Mesendoderm (in vitro differentiated cells): ENCODE data around the gene ZNF736.

Experiments used
- DNase-seq: peaks from one replicate; pipeline ENCODE4 v3.0.0; 2013
- H2AK5ac ChIP-seq: 2 replicates; pipeline ENCODE4 v1.6.1; 2013; ENCODE audit warnings: low read length, inconsistent platforms
- H2BK120ac ChIP-seq: 2 replicates; pipeline ENCODE4 v1.6.1; 2013; ENCODE audit warnings: low read depth, mild to moderate bottlenecking, low read length, moderate library complexity, mixed read lengths
- H2BK15ac ChIP-seq: replicated peaks from 2 replicates; pipeline ENCODE4 v1.6.1; 2013; ENCODE audit warnings: low read depth, mild to moderate bottlenecking, moderate library complexity
- H2BK5ac ChIP-seq: 2 replicates; pipeline ENCODE4 v1.6.1; 2013; ENCODE audit warnings: low read length, inconsistent platforms
- H3K18ac ChIP-seq: 2 replicates; pipeline ENCODE4 v1.6.1; 2013; ENCODE audit warnings: mild to moderate bottlenecking, low read length, mixed read lengths
- H3K23ac ChIP-seq: one replicate; pipeline ENCODE4 v1.6.1; 2013; ENCODE audit warnings: low read length
- H3K27ac ChIP-seq: 2 replicates; pipeline ENCODE4 v1.5.1; 2013; ENCODE audit warnings: low read depth, mild to moderate bottlenecking, inconsistent platforms, low read length, moderate library complexity
- H3K27me3 ChIP-seq: 2 replicates; pipeline ENCODE4 v1.6.1; 2013; ENCODE audit warnings: low read length, control low read depth, mild to moderate bottlenecking, inconsistent platforms; ENCODE audit not compliant: insufficient read depth, poor library complexity
- H3K36me3 ChIP-seq: 2 replicates; pipeline ENCODE4 v1.6.1; 2013; ENCODE audit warnings: low read length, inconsistent platforms; ENCODE audit not compliant: control insufficient read depth, insufficient read depth
- H3K4ac ChIP-seq: one replicate; pipeline ENCODE4 v1.6.1; 2013; ENCODE audit warnings: low read depth, mild to moderate bottlenecking, low read length, moderate library complexity
- H3K4me1 ChIP-seq: 2 replicates; pipeline ENCODE4 v1.6.1; 2013; ENCODE audit warnings: low read depth, low read length, inconsistent platforms; ENCODE audit not compliant: control insufficient read depth
- H3K4me2 ChIP-seq: 2 replicates; pipeline ENCODE4 v1.6.1; 2013; ENCODE audit warnings: low read length
- H3K4me3 ChIP-seq: 2 replicates; pipeline ENCODE4 v1.5.1; 2013; ENCODE audit warnings: mild to moderate bottlenecking, low read length
- H3K56ac ChIP-seq: one replicate; pipeline ENCODE4 v1.6.1; 2013; ENCODE audit warnings: low read length
- H3K79me1 ChIP-seq: 2 replicates; pipeline ENCODE4 v1.6.1; 2013; ENCODE audit warnings: low read length, inconsistent platforms
- H3K79me2 ChIP-seq: 2 replicates; pipeline ENCODE4 v1.6.1; 2013; ENCODE audit warnings: mild to moderate bottlenecking, low read length; ENCODE audit not compliant: control insufficient read depth, insufficient read depth
- H3K9ac ChIP-seq: 2 replicates; pipeline ENCODE4 v1.6.1; 2013; ENCODE audit warnings: low read length, inconsistent platforms
- H4K5ac ChIP-seq: one replicate; pipeline ENCODE4 v1.6.1; 2013; ENCODE audit warnings: low read length
- H4K8ac ChIP-seq: one replicate; pipeline ENCODE4 v1.6.1; 2013; ENCODE audit warnings: low read depth, mild to moderate bottlenecking, control low read depth, low read length, moderate library complexity
- WGBS: extraction: QIAGEN DNeasy Blood & Tissue Kit; methylation state at CpG from one replicate; pipeline ENCODE4 v1.1.7; 2013; ENCODE audit warnings: low lambda C conversion rate, missing lambda C conversion rate; ENCODE audit not compliant: insufficient coverage; ENCODE audit errors: extremely low coverage; 5-methylcytosine and 5-hydroxymethylcytosine counted together

ZNF736 gene

DNA sequence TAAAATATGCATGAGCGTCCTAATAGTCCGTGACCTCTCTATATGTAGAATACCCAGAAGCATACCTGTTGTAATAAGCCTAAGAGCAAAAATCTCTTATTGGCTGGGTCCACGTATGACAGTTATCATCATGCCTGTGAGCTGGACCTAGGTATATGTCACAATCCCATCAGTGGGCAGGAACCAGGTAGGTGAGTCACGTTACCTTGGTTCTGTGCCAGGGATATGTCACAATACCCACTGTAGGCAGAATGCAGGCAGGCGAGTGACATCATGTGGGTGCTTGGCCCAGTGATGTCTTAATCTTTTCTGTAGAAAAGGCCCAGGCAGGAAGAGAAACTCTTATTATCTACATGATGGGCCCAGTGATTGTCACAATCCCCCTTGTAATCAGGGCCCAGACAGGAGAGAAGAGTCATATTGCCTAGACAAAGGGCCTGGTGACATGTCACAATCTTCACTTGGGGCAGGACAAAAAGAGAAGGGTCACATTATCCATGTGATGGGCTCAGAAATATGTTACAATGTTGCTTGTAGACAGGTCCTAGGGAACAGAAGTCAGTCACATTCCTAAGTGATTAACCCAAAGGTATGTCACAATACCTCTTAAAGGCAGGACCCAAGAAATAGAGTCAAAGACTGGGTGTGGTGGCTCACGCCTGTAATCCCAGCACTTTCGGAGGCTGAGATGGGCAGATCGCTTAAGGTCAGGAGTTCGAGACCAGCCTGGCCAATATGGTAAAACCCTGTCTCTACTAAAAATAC lies 12.9 kb upstream of the ZNF736 start:
- no peaks in the 10 kb centered on the region for H3K79me2 ChIP-seq
- H3K27ac ChIP-seq: no peak overlapping the region
- H2BK120ac ChIP-seq: no peak overlapping the region
- no CpG with 5 or more reads among the region's 9 CpGs for WGBS
- no peaks in the 10 kb centered on the region for H3K79me1 ChIP-seq
- H4K5ac ChIP-seq: no peak overlapping the region
- H2AK5ac ChIP-seq: no peak overlapping the region
- no peak overlapping the region for H3K56ac ChIP-seq
- DNase-seq: no peak
- H3K36me3 ChIP-seq: no peaks in the 10 kb centered on the region
- no peak overlapping the region for H3K9ac ChIP-seq
- no peak overlapping the region for H3K4me2 ChIP-seq
- H3K18ac ChIP-seq: no peak overlapping the region
- no peak overlapping the region for H3K4ac ChIP-seq
- no peak overlapping the region for H3K4me3 ChIP-seq
- H3K4me1 ChIP-seq: no peaks in the 10 kb centered on the region
- H4K8ac ChIP-seq: no peak overlapping the region
- H2BK15ac ChIP-seq: no peak overlapping the region
- H3K23ac ChIP-seq: no peak overlapping the region
- H3K27me3 ChIP-seq: no peaks in the 10 kb centered on the region
- no peak overlapping the region for H2BK5ac ChIP-seq

GRCh38 chr7:64307254-64308015 lies 6.3 kb upstream of the ZNF736 start:
- no peaks in the 10 kb centered on the region for H3K36me3 ChIP-seq
- no CpG with 5 or more reads among the region's 33 CpGs for WGBS
- no peak overlapping the region for H2BK120ac ChIP-seq
- no peaks in the 10 kb centered on the region for H3K27me3 ChIP-seq
- H3K79me2 ChIP-seq: no peaks in the 10 kb centered on the region
- H3K9ac ChIP-seq: no peak overlapping the region
- H2BK5ac ChIP-seq: no peak overlapping the region
- no peak overlapping the region for H2BK15ac ChIP-seq
- no peak overlapping the region for H4K5ac ChIP-seq
- H3K4ac ChIP-seq: no peak overlapping the region
- no peak overlapping the region for H2AK5ac ChIP-seq
- no peaks in the 10 kb centered on the region for H3K4me1 ChIP-seq
- no peak overlapping the region for H3K23ac ChIP-seq
- H3K56ac ChIP-seq: no peak overlapping the region
- H3K18ac ChIP-seq: no peak overlapping the region
- H4K8ac ChIP-seq: no peak overlapping the region
- H3K4me2 ChIP-seq: no peak overlapping the region
- no peak overlapping the region for H3K4me3 ChIP-seq
- H3K79me1 ChIP-seq: no peaks in the 10 kb centered on the region
- peak; percentile 63 for DNase-seq
- no peak overlapping the region for H3K27ac ChIP-seq

DNA sequence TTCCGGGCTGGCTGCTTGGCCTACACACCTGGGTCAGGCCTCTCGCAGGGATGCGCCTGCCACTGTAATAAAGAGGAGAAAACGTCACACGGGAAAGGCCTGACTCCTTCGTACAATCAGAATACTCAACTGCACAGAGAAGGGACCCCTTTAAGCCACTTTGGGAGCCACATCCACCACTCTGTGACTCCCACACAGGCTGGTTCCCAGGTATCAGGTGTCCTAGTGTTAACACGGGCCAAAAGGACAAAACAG lies 5.8 kb upstream of the ZNF736 start:
- H3K27ac ChIP-seq: no peak overlapping the region
- no peak overlapping the region for H3K4me2 ChIP-seq
- H2AK5ac ChIP-seq: no peak overlapping the region
- no peak overlapping the region for H3K23ac ChIP-seq
- no CpG with 5 or more reads among the region's 7 CpGs for WGBS
- H3K36me3 ChIP-seq: no peaks in the 10 kb centered on the region
- H2BK15ac ChIP-seq: no peak overlapping the region
- no peak overlapping the region for H4K8ac ChIP-seq
- no peaks in the 10 kb centered on the region for H3K79me1 ChIP-seq
- H3K9ac ChIP-seq: no peak overlapping the region
- no peak overlapping the region for H2BK120ac ChIP-seq
- H3K56ac ChIP-seq: no peak overlapping the region
- H3K79me2 ChIP-seq: no peaks in the 10 kb centered on the region
- no peaks in the 10 kb centered on the region for H3K27me3 ChIP-seq
- H2BK5ac ChIP-seq: no peak overlapping the region
- no peak for DNase-seq
- no peak overlapping the region for H3K18ac ChIP-seq
- no peak overlapping the region for H4K5ac ChIP-seq
- no peak overlapping the region for H3K4ac ChIP-seq
- no peaks in the 10 kb centered on the region for H3K4me1 ChIP-seq
- no peak overlapping the region for H3K4me3 ChIP-seq

DNA sequence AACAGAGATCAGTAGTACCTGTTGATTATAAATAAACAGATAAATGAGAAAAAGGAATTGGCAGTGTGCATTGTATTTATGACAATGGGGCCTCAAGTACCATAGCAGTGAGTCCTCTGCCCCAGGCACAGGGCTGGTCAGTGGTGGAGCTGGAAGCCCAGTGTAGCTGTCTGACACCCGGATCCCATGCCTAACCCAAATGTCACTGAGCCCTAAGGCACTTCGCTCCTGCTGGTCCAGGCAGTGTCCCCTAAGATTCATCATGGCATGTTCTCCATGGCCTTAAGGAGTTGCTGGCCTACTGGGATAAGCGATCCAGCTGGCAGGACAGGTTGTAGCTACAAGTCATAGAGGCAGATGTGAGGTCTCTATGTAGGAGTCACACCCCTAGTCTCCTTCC lies 3.3 kb upstream of the ZNF736 start:
- H2BK5ac ChIP-seq: no peak overlapping the region
- H3K9ac ChIP-seq: no peak overlapping the region
- H3K79me2 ChIP-seq: no peaks in the 10 kb centered on the region
- H3K4me3 ChIP-seq: no peak overlapping the region
- H3K36me3 ChIP-seq: no peaks in the 10 kb centered on the region
- no peak overlapping the region for H4K5ac ChIP-seq
- H3K23ac ChIP-seq: no peak overlapping the region
- no peak overlapping the region for H2AK5ac ChIP-seq
- H2BK120ac ChIP-seq: no peak overlapping the region
- no peak for DNase-seq
- no peak overlapping the region for H3K18ac ChIP-seq
- H3K27ac ChIP-seq: no peak overlapping the region
- no peaks in the 10 kb centered on the region for H3K27me3 ChIP-seq
- H3K79me1 ChIP-seq: no peaks in the 10 kb centered on the region
- no peak overlapping the region for H3K56ac ChIP-seq
- no peaks in the 10 kb centered on the region for H3K4me1 ChIP-seq
- H3K4me2 ChIP-seq: no peak overlapping the region
- no peak overlapping the region for H2BK15ac ChIP-seq
- no peak overlapping the region for H4K8ac ChIP-seq
- no CpG with 5 or more reads among the region's 3 CpGs for WGBS
- H3K4ac ChIP-seq: no peak overlapping the region

- no peak for DNase-seq
- Histone ChIP-seq H3K4me2 (no peak overlapping the region), H3K18ac (no peak overlapping the region), H3K4ac (no peak overlapping the region), H2BK15ac (no peak overlapping the region), H2BK120ac (no peak overlapping the region), H3K4me3 (no peak overlapping the region), H2BK5ac (no peak overlapping the region), H4K5ac (no peak overlapping the region), H3K56ac (no peak overlapping the region), H2AK5ac (no peak overlapping the region), H4K8ac (no peak overlapping the region), H3K23ac (no peak overlapping the region), H3K36me3 (no peaks in the 10 kb centered on the region), H3K4me1 (no peaks in the 10 kb centered on the region), H3K27ac (no peak overlapping the region), H3K9ac (no peak overlapping the region), H3K79me2 (no peaks in the 10 kb centered on the region), H3K79me1 (no peaks in the 10 kb centered on the region), H3K27me3 (no peaks in the 10 kb centered on the region)
- no CpG with 5 or more reads among the region's 2 CpGs for WGBS
Observed at GRCh38 chr7:64312826-64313225, 935 bp upstream of the ZNF736 start.
